K562 (cell line): Measurements from ENCODE around the gene TSHR. TPM values are rescaled to one million over a fixed set of nuclear protein-coding genes. Genes with fewer than 3 reads are reported as not detected.

Source experiments
- CBX8 ChIP-seq: fragments of 200-600 bp; sonication (generic); IDR thresholded peaks from 2 replicates; pipeline ENCODE4 v1.6.1; 2012; ENCODE audit warnings: borderline replicate concordance, mixed run types, low read depth, mild to moderate bottlenecking, moderate library complexity, mixed read lengths, low read length, control low read depth, inconsistent platforms; ENCODE audit not compliant: poor library complexity, severe bottlenecking; ENCODE audit errors: extremely low read depth
- CSDE1 ChIP-seq, 2 experiments: fragments of 450-650 bp; IDR thresholded peaks; 2 replicates each; pipeline ENCODE4 v1.6.1; 2016; ENCODE audit warnings: mild to moderate bottlenecking in 1 of 2
- CUX1 ChIP-seq: fragments of 200-800 bp; sonication (Bioruptor generic); IDR thresholded peaks from 2 replicates; pipeline ENCODE4 v1.6.1; 2016; ENCODE audit warnings: missing genetic modification characterization, missing compliant biosample characterization
- DNMT1 ChIP-seq: fragments of 450-650 bp; IDR thresholded peaks from 2 replicates; pipeline ENCODE4 v1.6.1; 2016; ENCODE audit warnings: antibody characterized with exemption, mild to moderate bottlenecking
- KLF1 ChIP-seq: fragments of 450-650 bp; IDR thresholded peaks from 2 replicates; pipeline ENCODE4 v1.6.1; 2016; ENCODE audit warnings: missing genetic modification characterization, missing compliant biosample characterization
- MEF2D ChIP-seq: conservative IDR thresholded peaks from 2 replicates; pipeline ENCODE4 v1.6.1; 2016; ENCODE audit warnings: low read depth, missing genetic modification characterization, missing compliant biosample characterization
- NFYB ChIP-seq: IDR thresholded peaks from 2 replicates; pipeline ENCODE4 v1.6.1; 2011; ENCODE audit warnings: mild to moderate bottlenecking, moderate library complexity; ENCODE audit not compliant: insufficient read length; ENCODE audit errors: extremely low read depth
- PTTG1 ChIP-seq: fragments of 450-650 bp; IDR thresholded peaks from 2 replicates; pipeline ENCODE4 v1.6.1; 2016; ENCODE audit warnings: low read depth, mild to moderate bottlenecking, missing genetic modification characterization, missing compliant biosample characterization
- RHOXF2B ChIP-seq: fragments of 250-450 bp; sonication (Bioruptor Pico); conservative IDR thresholded peaks from 2 replicates; pipeline ENCODE4 v1.5.1; 2021
- ZNF224 ChIP-seq: sonication (generic); formaldehyde crosslinking; IDR thresholded peaks from 2 replicates; pipeline ENCODE4 v1.8.0; 2022; ENCODE audit warnings: mild to moderate bottlenecking, missing genetic modification reagents
- ZNF354B ChIP-seq: fragments of 250-450 bp; sonication (Bioruptor Pico); IDR thresholded peaks from 2 replicates; pipeline ENCODE4 v1.4.0; 2020
- ZNF75A ChIP-seq: fragments of 450-650 bp; formaldehyde crosslinking; IDR thresholded peaks from 2 replicates; pipeline ENCODE4 v1.4.0; 2020; ENCODE audit warnings: mild to moderate bottlenecking
- ZNF764 ChIP-seq: fragments of 250-450 bp; sonication (Bioruptor Pico); IDR thresholded peaks from 2 replicates; pipeline ENCODE4 v1.4.0; 2020; ENCODE audit warnings: low read depth, mild to moderate bottlenecking, moderate library complexity
- ZNF785 ChIP-seq: fragments of 250-450 bp; sonication (Bioruptor Pico); IDR thresholded peaks from 2 replicates; pipeline ENCODE4 v1.4.0; 2020; ENCODE audit warnings: mild to moderate bottlenecking
- polyA plus RNA-seq, 8 experiments: library from polyadenylated mRNA; depleted of rRNA in 4 of 8; stranded (reverse) in 5 of 8; unstranded in 3 of 8; fragments of >200 nt; fragmentation: Nextera tagmentation in 2 of 8; fragmentation: Illumina TruSeq in 1 of 8; extraction: Ambion mirVana in 2 of 8; extraction: Trizol in 1 of 8; gene quantifications; 2 replicates each; pipeline versions ENCODE4 v1.2.1 to v1.2.3, GENCODE V29; 2011 to 2014; ENCODE audit warnings: inconsistent platforms in 1 of 8, missing spikeins in 1 of 8
- total RNA-seq, 7 experiments: library from RNA; depleted of rRNA in 6 of 7; stranded (reverse); fragments of >200 nt in 6 of 7; fragmentation: Illumina TruSeq in 2 of 7; extraction: Trizol in 2 of 7; gene quantifications; 2 replicates each; pipeline versions ENCODE4 v1.2.1 to v1.2.3, GENCODE V29; 2011 to 2021; ENCODE audit warnings: low replicate concordance in 1 of 7
- TF ChIP-seq, protein P1 (sequence below): sonication (generic); formaldehyde crosslinking; IDR thresholded peaks from 2 replicates; pipeline ENCODE4 v1.8.0; 2023; ENCODE audit warnings: mild to moderate bottlenecking, missing genetic modification reagents
- TF ChIP-seq, protein P2 (sequence below): fragments of 250-450 bp; sonication (Bioruptor Pico); IDR thresholded peaks from 2 replicates; pipeline ENCODE4 v1.5.0; 2020; ENCODE audit warnings: mild to moderate bottlenecking
- TF ChIP-seq, protein P3 (sequence below): fragments of 250-450 bp; sonication (Bioruptor Pico); IDR thresholded peaks from 2 replicates; pipeline ENCODE4 v1.5.0; 2022; ENCODE audit warnings: mild to moderate bottlenecking
- TF ChIP-seq, protein P4 (sequence below): fragments of 450-650 bp; formaldehyde crosslinking; IDR thresholded peaks from 2 replicates; pipeline ENCODE4 v1.4.0; 2020; ENCODE audit warnings: mild to moderate bottlenecking, mixed read lengths

TSHR gene
- total and polyA plus RNA-seq, 9 of the 15 experiments (the other 6 are each of a cell fraction or from before 2014, with no cell fraction given), result 0.01 to 0.10 TPM; not detected in 7

GRCh38 chr14:81162941-81163340, 207.5 kb downstream of the TSHR start (continued):
- TF ChIP-seq CUX1 (CRISPR knock-in tag) (no peak), ZNF764 (no peak), RHOXF2B (CRISPR knock-in tag) (no peak), DNMT1 (no peak), PTTG1 (tag) (no peak), KLF1 (tag) (no peak), ZNF354B (no peak), ZNF785 (no peak), CSDE1 (IDR thresholded peaks at IDR 0.05) (no peak), ZNF224 (no peak), CBX8 (no peak), MEF2D (tag) (no peak), ZNF75A (CRISPR knock-in tag) (no peak), NFYB (no peak)
- TF ChIP-seq, protein P1, sequence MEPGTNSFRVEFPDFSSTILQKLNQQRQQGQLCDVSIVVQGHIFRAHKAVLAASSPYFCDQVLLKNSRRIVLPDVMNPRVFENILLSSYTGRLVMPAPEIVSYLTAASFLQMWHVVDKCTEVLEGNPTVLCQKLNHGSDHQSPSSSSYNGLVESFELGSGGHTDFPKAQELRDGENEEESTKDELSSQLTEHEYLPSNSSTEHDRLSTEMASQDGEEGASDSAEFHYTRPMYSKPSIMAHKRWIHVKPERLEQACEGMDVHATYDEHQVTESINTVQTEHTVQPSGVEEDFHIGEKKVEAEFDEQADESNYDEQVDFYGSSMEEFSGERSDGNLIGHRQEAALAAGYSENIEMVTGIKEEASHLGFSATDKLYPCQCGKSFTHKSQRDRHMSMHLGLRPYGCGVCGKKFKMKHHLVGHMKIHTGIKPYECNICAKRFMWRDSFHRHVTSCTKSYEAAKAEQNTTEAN (CRISPR knock-in tag), result no peak
- TF ChIP-seq, protein P2, sequence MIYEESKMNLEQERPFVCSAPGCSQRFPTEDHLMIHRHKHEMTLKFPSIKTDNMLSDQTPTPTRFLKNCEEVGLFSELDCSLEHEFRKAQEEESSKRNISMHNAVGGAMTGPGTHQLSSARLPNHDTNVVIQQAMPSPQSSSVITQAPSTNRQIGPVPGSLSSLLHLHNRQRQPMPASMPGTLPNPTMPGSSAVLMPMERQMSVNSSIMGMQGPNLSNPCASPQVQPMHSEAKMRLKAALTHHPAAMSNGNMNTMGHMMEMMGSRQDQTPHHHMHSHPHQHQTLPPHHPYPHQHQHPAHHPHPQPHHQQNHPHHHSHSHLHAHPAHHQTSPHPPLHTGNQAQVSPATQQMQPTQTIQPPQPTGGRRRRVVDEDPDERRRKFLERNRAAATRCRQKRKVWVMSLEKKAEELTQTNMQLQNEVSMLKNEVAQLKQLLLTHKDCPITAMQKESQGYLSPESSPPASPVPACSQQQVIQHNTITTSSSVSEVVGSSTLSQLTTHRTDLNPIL, result no peak
- TF ChIP-seq, protein P3, sequence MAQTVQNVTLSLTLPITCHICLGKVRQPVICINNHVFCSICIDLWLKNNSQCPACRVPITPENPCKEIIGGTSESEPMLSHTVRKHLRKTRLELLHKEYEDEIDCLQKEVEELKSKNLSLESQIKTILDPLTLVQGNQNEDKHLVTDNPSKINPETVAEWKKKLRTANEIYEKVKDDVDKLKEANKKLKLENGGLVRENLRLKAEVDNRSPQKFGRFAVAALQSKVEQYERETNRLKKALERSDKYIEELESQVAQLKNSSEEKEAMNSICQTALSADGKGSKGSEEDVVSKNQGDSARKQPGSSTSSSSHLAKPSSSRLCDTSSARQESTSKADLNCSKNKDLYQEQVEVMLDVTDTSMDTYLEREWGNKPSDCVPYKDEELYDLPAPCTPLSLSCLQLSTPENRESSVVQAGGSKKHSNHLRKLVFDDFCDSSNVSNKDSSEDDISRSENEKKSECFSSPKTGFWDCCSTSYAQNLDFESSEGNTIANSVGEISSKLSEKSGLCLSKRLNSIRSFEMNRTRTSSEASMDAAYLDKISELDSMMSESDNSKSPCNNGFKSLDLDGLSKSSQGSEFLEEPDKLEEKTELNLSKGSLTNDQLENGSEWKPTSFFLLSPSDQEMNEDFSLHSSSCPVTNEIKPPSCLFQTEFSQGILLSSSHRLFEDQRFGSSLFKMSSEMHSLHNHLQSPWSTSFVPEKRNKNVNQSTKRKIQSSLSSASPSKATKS (CRISPR knock-in tag), result no peak
- TF ChIP-seq, protein P4, sequence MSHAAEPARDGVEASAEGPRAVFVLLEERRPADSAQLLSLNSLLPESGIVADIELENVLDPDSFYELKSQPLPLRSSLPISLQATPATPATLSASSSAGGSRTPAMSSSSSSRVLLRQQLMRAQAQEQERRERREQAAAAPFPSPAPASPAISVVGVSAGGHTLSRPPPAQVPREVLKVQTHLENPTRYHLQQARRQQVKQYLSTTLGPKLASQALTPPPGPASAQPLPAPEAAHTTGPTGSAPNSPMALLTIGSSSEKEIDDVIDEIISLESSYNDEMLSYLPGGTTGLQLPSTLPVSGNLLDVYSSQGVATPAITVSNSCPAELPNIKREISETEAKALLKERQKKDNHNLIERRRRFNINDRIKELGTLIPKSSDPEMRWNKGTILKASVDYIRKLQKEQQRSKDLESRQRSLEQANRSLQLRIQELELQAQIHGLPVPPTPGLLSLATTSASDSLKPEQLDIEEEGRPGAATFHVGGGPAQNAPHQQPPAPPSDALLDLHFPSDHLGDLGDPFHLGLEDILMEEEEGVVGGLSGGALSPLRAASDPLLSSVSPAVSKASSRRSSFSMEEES (CRISPR knock-in tag), result peak; percentile 82
